B cell (primary cell): ENCODE data around the gene CAMKV. TPM values are rescaled to one million over a fixed set of nuclear protein-coding genes. Genes with fewer than 3 reads are reported as not detected.

ENCODE experiments used
- ATAC-seq: fragments of 200-7000 bp; cut with Tn5 transposase; one replicate; pipeline ENCODE4 v1.10.0; 2021; ENCODE audit warnings: low read depth, mild to moderate bottlenecking, moderate number of reproducible peaks, moderate library complexity
- CTCF ChIA-PET: fragments of 350-600 bp; sonication (Branson Sonifier 250); formaldehyde crosslinking; loops from one replicate; lab custom pipeline; 2021; ENCODE audit warnings: antibody characterized with exemption, inconsistent platforms; lab: Charles Lee
- POLR2A ChIA-PET: fragments of 350-600 bp; sonication (Branson Sonifier 250); formaldehyde crosslinking; loops from one replicate; lab custom pipeline; 2021; ENCODE audit warnings: antibody characterized with exemption; lab: Charles Lee
- DNase-seq: peaks from one replicate; pipeline ENCODE4 v3.0.0; 2013
- H2AFZ ChIP-seq: 2 replicates; pipeline ENCODE4 v1.6.1; 2012; ENCODE audit warnings: mild to moderate bottlenecking, low read depth, low read length; ENCODE audit not compliant: insufficient read depth, poor library complexity, severe bottlenecking
- H3K27ac ChIP-seq, 2 donors: 1 replicate in 1 of 2; 2 replicates in 1 of 2; pipeline ENCODE4 v1.5.1; 2012 to 2013; ENCODE audit warnings: low read length in 2 of 2, mild to moderate bottlenecking in 2 of 2, moderate library complexity in 1 of 2
- H3K27me3 ChIP-seq, 4 experiments: fragments of 200-600 bp in 1 of 4; sonication (generic) in 1 of 4; replicated peaks in 1 of 4; 1 replicate in 2 of 4; 2 replicates in 2 of 4; pipeline versions ENCODE4 v1.6.1 to v1.7.0; 2013 to 2016; ENCODE audit warnings: low read length in 3 of 4, mild to moderate bottlenecking in 2 of 4, mixed read lengths in 1 of 4, moderate library complexity in 1 of 4; ENCODE audit not compliant: insufficient read depth in 4 of 4, control insufficient read depth in 3 of 4; ENCODE audit errors: control extremely low read depth in 1 of 4
- H3K36me3 ChIP-seq, 2 experiments: replicated peaks in 1 of 2; 1 replicate in 1 of 2; 2 replicates in 1 of 2; pipeline versions ENCODE4 v1.6.1 to v1.7.1; 2013; ENCODE audit warnings: low read length in 1 of 2; ENCODE audit not compliant: insufficient read depth in 2 of 2, control insufficient read depth in 1 of 2; ENCODE audit errors: control extremely low read depth in 1 of 2, extremely low read depth in 1 of 2
- H3K4me1 ChIP-seq, 2 donors: fragments of 200-600 bp in 1 of 2; sonication (generic) in 1 of 2; 1 replicate in 1 of 2; 2 replicates in 1 of 2; pipeline versions ENCODE4 v1.5.1 to v1.6.1; 2013 to 2017; ENCODE audit warnings: low read length in 2 of 2; ENCODE audit not compliant: control insufficient read depth in 2 of 2, insufficient read depth in 2 of 2
- H3K4me2 ChIP-seq: replicated peaks from 2 replicates; pipeline ENCODE3; 2012; ENCODE audit warnings: mild to moderate bottlenecking, low read depth, low read length; ENCODE audit not compliant: poor library complexity, severe bottlenecking
- H3K4me3 ChIP-seq, 5 experiments: fragments of 200-600 bp in 1 of 5; sonication (generic) in 1 of 5; 1 replicate in 3 of 5; 2 replicates in 2 of 5; pipeline versions ENCODE4 v1.5.1 to v1.7.0; 2011 to 2016; ENCODE audit warnings: low read length in 4 of 5, mild to moderate bottlenecking in 4 of 5, low read depth in 2 of 5, control low read depth in 1 of 5, moderate library complexity in 1 of 5; ENCODE audit not compliant: insufficient read depth in 1 of 5; ENCODE audit errors: control extremely low read depth in 1 of 5, extremely low read depth in 1 of 5
- H3K79me2 ChIP-seq: fragments of 200-600 bp; sonication (generic); one replicate; pipeline ENCODE4 v1.6.0; 2016; ENCODE audit warnings: low read length; ENCODE audit not compliant: control insufficient read depth, insufficient read depth
- H3K9ac ChIP-seq: fragments of 200-600 bp; sonication (generic); 2 replicates; pipeline ENCODE4 v1.6.1; 2017; ENCODE audit warnings: mild to moderate bottlenecking, low read length, moderate library complexity
- H3K9me3 ChIP-seq, 3 donors: one replicate each; pipeline versions ENCODE4 v1.6.1 to v1.7.1; 2013; ENCODE audit warnings: low read length in 2 of 3; ENCODE audit not compliant: control insufficient read depth in 2 of 3, insufficient read depth in 1 of 3; ENCODE audit errors: control extremely low read depth in 1 of 3
- H4K20me1 ChIP-seq: 2 replicates; pipeline ENCODE4 v1.6.0; 2012; ENCODE audit warnings: mild to moderate bottlenecking, low read length; ENCODE audit not compliant: insufficient read depth, control insufficient read depth, poor library complexity, severe bottlenecking
- H3K27ac Mint-ChIP-seq: one replicate; pipeline ENCODE4 v1.8.0; 2021; ENCODE audit warnings: mixed read lengths
- H3K27me3 Mint-ChIP-seq: one replicate; pipeline ENCODE4 v1.8.0; 2021; ENCODE audit warnings: mixed read lengths
- H3K4me1 Mint-ChIP-seq: one replicate; pipeline ENCODE4 v1.8.0; 2021; ENCODE audit warnings: mixed read lengths
- H3K4me3 Mint-ChIP-seq: one replicate; pipeline ENCODE4 v1.8.0; 2021; ENCODE audit warnings: mixed read lengths
- H3K9me3 Mint-ChIP-seq: one replicate; pipeline ENCODE4 v1.8.0; 2022; ENCODE audit warnings: mixed read lengths; ENCODE audit not compliant: insufficient read depth
- CTCF ChIP-seq: fragments of 200-600 bp; IDR thresholded peaks from one replicate; pipeline ENCODE4 v1.8.0; 2022; ENCODE audit warnings: antibody characterized with exemption, mild to moderate bottlenecking
- EZH2 ChIP-seq: IDR thresholded peaks from 2 replicates; pipeline ENCODE4 v1.6.1; 2012; ENCODE audit warnings: borderline replicate concordance, low read depth, mild to moderate bottlenecking, moderate library complexity, low read length; ENCODE audit not compliant: insufficient read depth, poor library complexity, severe bottlenecking
- WGBS: methylation state at CpG from one replicate; pipeline ENCODE4 v1.1.5; 2013; ENCODE audit warnings: missing lambda C conversion rate; ENCODE audit not compliant: insufficient coverage; 5-methylcytosine and 5-hydroxymethylcytosine counted together
- intact Hi-C: fragments of 100-400 bp; cut with micrococcal nuclease; formaldehyde crosslinking; loops from one replicate; pipeline ENCODE4 v1.10.0; 2022
- polyA plus RNA-seq: library from polyadenylated mRNA; depleted of rRNA; stranded (reverse); fragments of >200 nt; gene quantifications from 2 replicates; pipeline ENCODE4 v1.2.3, GENCODE V29; 2012
- total RNA-seq, 2 donors: library from RNA; stranded (reverse); fragments of 120-200 nt in 1 of 2; gene quantifications; 1 replicate in 1 of 2; 2 replicates in 1 of 2; pipeline versions ENCODE4 v1.2.3 to v1.2.4, GENCODE V29; 2013 to 2022

Gene CAMKV
- total and polyA plus RNA-seq, 2 donors (not counting 1 experiment from before 2014, with no cell fraction given) = not detected

DNA sequence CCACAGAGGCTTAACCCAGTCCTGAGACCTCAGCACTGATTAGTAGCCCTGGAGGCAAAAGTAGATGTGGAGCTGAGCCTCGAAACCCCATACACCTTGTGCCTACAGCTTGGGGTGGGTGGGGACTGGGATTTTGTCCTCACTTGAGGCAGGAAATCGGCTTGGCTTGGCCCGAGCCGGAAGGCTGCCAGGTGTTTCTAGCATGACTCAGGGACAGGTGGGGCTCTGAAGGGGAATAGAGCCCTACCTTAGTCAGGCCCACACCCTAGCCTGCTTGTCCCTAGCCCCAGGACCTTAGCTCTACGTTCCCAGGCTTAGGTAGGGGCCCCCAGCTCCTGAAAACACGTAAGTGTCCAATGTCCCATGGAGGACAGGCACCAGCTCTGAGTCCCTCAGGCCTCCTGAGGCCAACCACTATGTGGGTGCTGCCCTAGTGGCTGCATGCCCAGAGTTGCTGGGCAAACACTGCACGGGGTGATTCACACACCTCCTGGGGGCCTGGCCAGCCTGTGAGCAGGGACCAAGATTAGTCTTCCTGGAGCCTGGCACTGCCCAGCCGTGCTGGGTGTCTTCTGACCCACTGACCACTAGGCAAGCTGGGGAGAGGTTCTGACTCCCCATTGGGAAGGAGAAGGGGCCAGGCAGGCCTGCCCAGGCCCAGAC, 30.9 kb upstream of the CAMKV start:
- no peak for DNase-seq
- Mint-ChIP-seq H3K27ac (no peak overlapping the region), H3K4me1 (peaks cover 12% of the 10 kb centered on the region), H3K9me3 (no peaks in the 10 kb centered on the region), H3K4me3 (no peak overlapping the region), H3K27me3 (no peaks in the 10 kb centered on the region)
- no peak overlapping the region for H3K4me2 ChIP-seq
- H3K4me3 ChIP-seq = no peak overlapping the region
- no peak overlapping the region for H3K9ac ChIP-seq
- H3K4me1 ChIP-seq = peaks cover 3 to 24% of the 10 kb centered on the region in 2 donors
- no peaks in the 10 kb centered on the region for H4K20me1 ChIP-seq
- ChIA-PET CTCF (no interaction called here), POLR2A (no interaction called here)
- no peak overlapping the region for H3K27ac ChIP-seq
- no peaks in the 10 kb centered on the region for H3K36me3 ChIP-seq
- ATAC-seq = no peak
- 76% methylated on average over 7 of the region's 8 CpGs for WGBS
- H3K79me2 ChIP-seq = no peaks in the 10 kb centered on the region
- H3K27me3 ChIP-seq = no peaks in the 10 kb centered on the region
- peaks cover 0 to 6% (median 0%) of the 10 kb centered on the region in 3 donors for H3K9me3 ChIP-seq
- no peak for TF ChIP-seq CTCF
- no peak overlapping the region for H2AFZ ChIP-seq
- intact Hi-C loops = no loop called here

DNA sequence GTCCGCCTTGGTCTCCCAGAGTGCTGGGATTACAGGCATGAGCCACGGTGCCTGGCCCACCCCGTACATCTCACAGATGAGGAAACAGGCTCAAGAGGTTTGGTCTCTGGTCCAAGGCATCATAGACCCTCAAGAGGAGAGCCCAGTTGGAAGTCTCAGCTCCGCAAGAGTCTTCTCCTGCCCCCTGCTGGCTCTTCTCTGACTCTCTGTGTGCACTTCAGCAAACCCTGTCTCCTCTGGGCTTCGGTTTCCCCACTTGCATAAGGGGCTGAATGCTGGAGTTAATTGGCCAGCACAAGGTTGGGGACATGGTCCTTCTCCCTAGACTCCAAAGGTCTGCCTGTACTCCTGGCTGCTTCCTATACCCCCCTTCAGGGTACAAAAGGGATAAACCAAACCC, 30.1 kb upstream of the CAMKV start:
- no peak overlapping the region for H3K9ac ChIP-seq
- Mint-ChIP-seq H3K4me3 (no peak overlapping the region), H3K4me1 (peaks cover 8% of the 10 kb centered on the region), H3K27me3 (no peaks in the 10 kb centered on the region), H3K27ac (no peak overlapping the region), H3K9me3 (no peaks in the 10 kb centered on the region)
- H3K36me3 ChIP-seq = no peaks in the 10 kb centered on the region
- peaks cover 3 to 16% of the 10 kb centered on the region in 2 donors for H3K4me1 ChIP-seq
- no peak overlapping the region for H3K4me3 ChIP-seq
- peaks cover 0 to 6% (median 0%) of the 10 kb centered on the region in 3 donors for H3K9me3 ChIP-seq
- ChIA-PET POLR2A (no interaction called here), CTCF (interaction anchor here (0.7 kb wide), 1 partner anchor 97 kb away, joined by 3 read pairs; the partner anchor contains the start of gene INKA1)
- H3K27ac ChIP-seq = no peak overlapping the region
- no peaks in the 10 kb centered on the region for H3K79me2 ChIP-seq
- no peak overlapping the region for H2AFZ ChIP-seq
- no peaks in the 10 kb centered on the region for H4K20me1 ChIP-seq
- H3K4me2 ChIP-seq = no peak overlapping the region
- intact Hi-C loops = no loop called here
- ATAC-seq (no peak), DNase-seq (no peak)
- TF ChIP-seq EZH2 = no peak
- peak; percentile 13 for TF ChIP-seq CTCF
- no peaks in the 10 kb centered on the region for H3K27me3 ChIP-seq
- 70% methylated on average over 3 of the region's 5 CpGs for WGBS
